Kidney glomerular epithelial cell (primary cell): ENCODE data around the gene DYRK3.
"Not testable (repeated sequence)": the region's sequence is repeated elsewhere in the genome, so short reads cannot be mapped to it uniquely, and the experiment has no call there.

Experiments used
- DNase-seq: peaks from one replicate; lab custom pipeline; 2025; lab: John Stamatoyannopoulos, UW

Gene DYRK3

DNA sequence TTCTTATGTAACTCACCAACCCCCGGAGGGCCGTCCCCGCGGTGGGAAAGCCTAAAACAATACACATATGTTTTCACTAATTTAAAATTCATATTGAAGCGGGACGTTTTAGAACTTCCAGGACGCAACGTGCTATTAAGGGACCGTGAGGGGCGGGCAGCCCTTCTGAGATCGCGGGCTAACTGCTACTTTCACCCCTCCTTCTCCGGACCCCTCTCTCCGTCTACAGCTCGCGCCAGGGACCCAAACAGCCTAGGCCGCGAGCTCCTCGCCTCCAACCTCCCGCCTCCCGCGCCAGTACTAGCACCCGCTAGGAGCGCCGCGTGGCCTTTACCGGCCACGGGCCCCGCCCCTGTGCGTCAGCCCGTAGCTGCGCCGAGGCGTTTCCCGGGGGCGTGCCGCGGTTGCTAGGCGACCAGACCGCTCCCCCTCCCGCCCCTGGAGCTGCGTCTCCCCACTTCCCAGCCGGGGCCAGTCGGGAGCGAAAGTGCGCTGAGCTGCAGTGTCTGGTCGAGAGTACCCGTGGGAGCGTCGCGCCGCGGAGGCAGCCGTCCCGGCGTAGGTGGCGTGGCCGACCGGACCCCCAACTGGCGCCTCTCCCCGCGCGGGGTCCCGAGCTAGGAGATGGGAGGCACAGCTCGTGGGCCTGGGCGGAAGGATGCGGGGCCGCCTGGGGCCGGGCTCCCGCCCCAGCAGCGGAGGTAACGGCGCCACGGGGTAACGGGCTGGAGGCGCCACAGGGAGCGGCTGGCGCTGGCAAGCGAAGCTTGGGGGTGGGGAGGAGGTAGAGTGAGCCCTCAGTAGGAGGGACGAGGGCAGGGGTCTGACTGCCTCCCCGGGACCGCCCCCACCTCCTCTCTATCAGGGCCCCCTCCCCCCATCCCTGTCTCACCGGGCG, at the start of gene DYRK3:
DYRK3 (plus strand) TSS at position 457 of the 898 bp plus-strand sequence; CDS start at position 625, 168 bp downstream.
- peak; percentile 76 for DNase-seq

DNA sequence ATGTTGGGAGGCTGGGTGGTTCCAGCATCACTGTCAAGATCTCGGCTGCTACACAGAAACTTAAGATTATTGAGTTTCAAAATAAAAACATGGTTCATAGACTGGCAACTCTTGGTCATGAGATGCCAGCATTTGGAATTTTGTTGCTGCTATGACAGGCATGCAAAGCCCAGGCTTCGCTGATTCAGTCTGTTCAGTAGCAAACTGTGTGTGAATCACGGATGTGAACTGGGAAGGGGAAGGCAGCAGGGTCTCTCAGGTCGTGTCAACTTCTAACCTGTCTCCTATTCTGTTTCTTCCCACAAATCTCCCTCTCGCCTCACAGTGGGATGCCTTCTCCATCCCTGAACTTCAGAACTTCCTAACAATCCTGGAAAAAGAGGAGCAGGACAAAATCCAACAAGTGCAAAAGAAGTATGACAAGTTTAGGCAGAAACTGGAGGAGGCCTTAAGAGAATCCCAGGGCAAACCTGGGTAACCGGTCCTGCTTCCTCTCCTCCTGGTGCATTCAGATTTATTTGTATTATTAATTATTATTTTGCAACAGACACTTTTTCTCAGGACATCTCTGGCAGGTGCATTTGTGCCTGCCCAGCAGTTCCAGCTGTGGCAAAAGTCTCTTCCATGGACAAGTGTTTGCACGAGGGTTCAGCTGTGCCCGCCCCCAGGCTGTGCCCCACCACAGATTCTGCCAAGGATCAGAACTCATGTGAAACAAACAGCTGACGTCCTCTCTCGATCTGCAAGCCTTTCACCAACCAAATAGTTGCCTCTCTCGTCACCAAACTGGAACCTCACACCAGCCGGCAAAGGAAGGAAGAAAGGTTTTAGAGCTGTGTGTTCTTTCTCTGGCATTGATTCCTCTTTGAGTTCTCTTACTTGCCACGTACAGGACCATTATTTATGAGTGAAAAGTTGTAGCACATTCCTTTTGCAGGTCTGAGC, 48.6 kb upstream of the DYRK3 start:
- no peak for DNase-seq

GRCh38 chr1:206587904-206588303, 47.4 kb upstream of the DYRK3 start:
- DNase-seq, result no peak

GRCh38 chr1:206588492-206588891, 46.8 kb upstream of the DYRK3 start:
- DNase-seq, result no peak

- peak; percentile 94 for DNase-seq
These were observed 46.1 kb upstream of the DYRK3 start for GRCh38 chr1:206589206-206589605.

DNA sequence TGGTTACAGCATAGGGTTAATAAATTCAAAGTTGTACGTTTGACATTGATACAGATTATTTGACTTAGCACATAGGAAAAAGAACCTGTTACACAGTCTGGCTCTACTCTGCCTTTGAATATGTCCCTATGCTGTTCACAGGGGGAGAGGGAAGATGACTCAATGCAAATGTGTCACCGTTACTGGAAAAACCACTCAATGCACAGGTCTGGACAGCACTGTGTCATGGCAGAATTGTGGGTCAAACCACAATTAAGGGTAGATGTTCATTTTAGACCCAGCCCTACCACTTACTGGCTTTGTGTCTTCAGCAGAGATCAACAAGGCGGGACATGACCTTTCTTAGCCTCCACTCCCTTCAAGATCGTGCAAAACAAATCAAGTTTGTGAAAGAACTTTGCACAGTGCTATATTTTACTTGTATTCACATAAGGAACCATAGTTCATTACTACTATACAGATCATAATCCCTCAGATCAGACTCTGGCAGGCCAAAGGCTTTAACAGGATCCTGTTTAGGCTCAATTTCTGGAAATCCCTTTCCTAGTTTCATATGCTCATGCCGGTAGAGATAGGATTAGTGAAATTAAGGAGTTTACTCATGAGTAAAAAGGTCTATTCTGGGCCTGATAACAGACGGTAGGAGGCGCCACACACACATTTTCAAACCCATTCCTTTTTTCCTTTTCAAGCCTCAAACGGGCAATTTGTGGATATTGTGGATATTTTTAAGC, 45.1 kb upstream of the DYRK3 start:
- peak; percentile 12 for DNase-seq

DNA sequence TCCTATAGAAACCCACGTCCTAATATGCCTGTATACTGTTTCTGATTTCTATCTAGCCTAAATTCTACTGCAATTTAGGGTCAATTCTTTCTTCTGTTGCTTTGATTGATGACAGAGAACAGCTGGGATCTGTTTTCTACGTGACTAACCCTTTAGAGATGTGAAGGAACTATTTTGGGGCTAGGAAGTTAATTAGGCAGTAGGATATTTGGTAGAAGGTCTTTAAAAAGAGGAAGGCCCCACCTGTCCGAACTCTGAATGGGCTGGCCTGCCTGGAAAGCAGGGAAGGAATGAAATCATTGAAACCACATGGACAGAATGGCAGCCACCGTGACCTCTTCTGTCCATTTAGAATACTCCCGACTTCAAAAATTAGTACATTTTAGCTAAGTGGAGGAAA, 44.1 kb upstream of the DYRK3 start:
- DNase-seq, result no peak

GRCh38 chr1:206591696-206592095, 43.6 kb upstream of the DYRK3 start:
- no peak for DNase-seq

DNA sequence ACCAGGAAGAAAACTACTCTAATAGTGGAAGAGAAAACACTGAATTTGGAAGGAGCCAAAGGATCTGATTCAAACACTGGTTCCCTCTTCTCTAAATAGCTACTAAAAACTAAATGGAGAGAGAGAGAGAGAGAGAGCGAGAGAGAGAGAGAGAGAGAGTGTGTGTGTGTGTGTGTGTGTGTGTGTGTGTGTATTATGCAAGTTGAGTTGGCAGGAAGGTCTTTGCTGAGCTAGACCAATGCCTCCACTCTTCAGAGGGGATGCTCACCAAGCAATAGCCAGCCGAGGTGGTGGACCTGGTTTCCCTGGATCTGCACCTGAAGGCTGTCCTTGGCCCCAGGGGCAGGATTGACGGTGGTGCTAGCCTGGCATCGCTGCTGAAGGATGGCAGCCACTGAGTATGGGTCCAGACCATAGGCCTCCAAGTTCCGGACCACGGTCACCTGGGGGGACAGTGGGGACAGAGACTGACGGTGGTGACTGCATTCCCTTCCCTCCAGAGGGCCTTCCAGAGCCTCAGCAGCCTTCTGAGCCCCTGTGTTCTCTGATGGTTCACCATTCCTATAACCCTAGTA, 41.9 kb upstream of the DYRK3 start:
- no peak for DNase-seq

GRCh38 chr1:206595581-206596318, 39.6 kb upstream of the DYRK3 start:
- no peak for DNase-seq

DNA sequence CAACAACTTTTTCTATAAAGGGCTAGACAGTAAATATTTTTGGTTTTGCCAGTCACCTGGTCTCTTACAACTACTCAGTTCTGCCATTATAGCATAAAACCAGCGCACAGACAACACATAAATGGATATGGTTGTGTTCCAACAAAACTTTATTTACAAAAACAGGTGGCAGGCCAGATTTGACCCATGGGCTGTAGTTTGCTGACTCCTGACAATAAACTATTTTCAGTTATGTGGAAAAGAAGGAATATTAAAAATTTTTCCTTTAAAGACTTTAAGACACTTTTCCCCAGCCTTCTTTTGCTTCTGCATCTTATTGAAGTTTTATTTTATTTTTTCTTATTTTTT, 39.0 kb upstream of the DYRK3 start:
- no peak for DNase-seq

GRCh38 chr1:206600527-206600926, 34.8 kb upstream of the DYRK3 start:
- no peak for DNase-seq

DNA sequence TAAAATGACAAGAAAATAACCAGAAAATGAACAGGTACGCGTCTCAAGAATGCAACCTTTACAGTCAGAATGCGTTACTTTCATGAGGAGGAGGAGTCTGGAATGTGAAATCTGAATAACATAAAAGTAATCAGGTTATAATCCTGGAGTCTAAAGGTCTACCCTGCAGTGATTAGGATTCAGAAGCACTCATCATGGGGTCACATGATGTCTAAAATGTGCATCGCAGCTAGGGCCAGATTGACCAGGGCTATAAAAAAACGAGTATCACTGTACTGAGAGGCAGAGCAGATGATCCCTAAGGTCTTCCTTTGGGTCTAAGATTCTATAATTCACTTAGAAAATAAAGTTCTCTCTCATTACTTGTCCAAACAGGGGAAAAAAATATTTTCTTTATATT, 30.5 kb upstream of the DYRK3 start:
- DNase-seq, result no peak

DNA sequence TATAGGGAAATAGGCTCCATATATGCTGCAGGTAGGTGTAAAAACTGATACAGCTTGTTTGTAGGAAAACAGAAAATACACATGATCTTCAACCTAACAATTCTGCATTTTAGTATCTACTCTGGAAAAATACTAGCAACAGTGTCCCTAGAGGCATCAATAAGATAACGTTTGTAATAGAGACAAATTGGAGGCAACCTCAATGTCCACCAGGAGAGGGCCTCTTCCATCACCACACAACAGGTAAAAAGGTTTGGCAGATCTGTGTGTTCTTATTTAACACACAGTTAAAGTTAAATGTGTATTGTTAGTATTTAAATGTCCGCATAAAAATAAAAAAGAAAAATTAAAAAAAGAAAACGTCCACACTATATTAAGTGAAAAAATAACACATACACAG, 28.5 kb upstream of the DYRK3 start:
- DNase-seq, result peak; percentile 1

DNA sequence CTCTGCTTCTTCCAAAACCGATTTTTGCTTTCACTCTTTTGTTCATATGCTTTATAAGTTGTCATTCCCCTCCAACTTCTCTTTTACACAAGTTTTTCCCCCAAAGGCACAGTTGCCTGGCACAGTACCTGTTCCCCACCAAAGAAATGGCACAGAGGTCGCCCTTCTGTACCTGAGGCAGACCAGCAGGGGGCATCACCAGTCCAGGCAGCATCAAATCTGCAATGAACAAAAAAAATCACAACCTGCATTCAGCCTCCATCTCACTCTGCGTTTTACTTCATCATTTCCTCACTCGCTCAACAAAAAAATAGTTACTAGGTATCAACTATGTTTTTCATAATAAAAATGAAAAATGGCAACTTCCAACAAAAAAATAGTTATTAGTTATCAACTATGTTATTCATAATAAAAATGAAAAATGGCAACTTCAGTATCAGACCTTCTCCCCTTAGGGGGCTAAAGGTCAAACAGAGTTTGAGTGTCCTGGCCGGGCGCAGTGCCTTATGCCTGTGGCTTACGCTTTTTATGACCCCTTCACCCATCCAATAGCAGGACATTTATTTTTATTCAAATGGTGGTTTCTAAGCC, 27.1 kb upstream of the DYRK3 start:
- peak; percentile 17 for DNase-seq

DNA sequence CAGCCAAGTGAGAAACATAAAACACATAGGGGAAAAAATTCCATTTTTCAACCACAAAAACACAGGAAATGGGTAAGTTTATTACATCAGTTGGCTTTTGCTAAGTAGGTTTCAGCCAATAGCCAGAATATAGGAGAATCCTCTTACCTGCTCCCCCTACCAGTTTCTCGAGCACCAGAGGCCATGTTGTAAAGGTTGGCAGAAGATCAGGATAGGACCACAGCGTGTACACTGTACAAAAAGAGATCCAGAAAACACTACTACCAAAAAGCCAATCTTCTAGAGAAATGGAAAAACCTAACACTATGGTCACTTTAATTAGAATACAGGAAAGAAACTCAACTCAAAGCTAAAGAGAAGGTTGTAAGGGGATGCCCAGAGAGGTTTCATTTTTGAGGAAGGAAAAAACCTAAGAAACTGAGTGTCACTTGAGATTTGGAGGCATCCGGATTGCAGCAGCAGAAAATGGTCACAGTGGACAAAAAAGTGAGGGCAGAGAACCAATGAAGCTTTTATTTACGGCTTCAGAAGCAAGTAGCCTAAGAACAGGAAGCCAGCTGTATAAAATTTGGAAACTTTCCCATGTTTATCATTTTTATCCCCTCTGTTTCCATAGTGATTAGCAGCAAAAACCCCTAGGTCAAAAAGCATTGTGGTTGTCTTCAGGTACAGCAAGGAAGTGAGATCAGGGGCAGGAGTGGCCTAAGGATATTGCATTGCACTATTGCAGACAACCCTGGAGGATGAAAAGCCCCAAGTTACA, 25.9 kb upstream of the DYRK3 start:
- DNase-seq, result no peak

DNA sequence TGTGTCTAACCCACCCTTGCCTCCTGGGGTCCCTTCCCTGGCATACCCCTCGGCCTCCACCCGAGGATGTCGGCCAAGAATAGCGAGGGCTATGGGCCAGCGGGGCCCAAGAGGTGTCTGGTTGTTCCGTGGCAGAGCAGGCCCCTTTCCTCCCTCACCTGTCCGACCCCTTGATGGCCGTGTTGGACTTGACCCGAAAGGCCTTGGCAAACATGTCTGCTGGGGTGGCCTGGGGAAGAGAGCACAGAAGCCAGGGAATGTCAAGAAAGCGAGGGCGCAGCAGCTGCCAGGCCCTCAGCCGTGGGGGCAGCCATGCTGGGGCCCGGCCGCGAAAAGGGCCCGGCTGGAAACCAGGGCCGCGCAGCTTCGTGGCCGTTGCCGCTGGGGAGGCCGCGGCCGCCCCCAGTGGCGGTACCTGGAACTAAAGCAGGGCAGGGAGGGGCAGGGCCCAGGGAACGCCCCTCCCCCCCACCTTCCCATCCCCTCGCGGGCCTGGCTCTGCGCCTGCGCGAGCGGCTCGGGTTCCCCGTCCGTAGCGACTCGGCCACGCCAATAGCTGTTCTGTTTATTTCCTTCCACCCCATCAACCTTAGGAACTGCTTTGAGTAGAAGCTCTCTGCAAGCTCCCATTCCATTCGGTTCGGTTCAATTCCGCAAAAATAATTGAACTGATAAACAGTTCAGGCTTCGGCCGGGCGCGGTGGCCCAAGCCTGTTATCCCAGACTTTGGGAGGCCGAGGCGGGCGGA, 23.0 kb upstream of the DYRK3 start, which contains the start of gene EIF2D:
EIF2D (minus strand) TSS at position 337 of the 748 bp plus-strand sequence; CDS start at position 214, 123 bp downstream.
- DNase-seq, result peak; percentile 80

- not testable (repeated sequence) for DNase-seq
These were observed 8.9 kb upstream of the DYRK3 start for GRCh38 chr1:206626396-206626795.

DNA sequence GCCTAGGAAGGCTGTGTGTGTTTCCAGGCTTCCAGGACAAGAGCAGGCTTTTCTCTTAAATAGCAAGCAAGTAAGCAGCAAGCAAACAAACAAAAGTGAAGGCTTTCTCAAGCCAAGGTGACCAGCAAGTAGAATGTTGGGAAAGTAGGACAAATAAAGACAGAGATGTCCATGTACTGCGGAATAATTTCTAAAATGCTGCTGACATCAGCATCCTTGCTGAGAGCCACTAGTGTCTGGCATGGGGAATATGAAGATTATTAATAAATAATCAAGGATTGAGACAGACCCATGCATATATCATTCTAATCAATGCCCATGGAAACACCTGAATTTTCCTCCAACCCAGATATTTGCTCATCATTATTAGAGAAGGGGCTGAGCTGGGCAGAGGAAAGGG, 6.4 kb upstream of the DYRK3 start:
- no peak for DNase-seq
